ENCODE data around the gene SMCR8. TPM values are rescaled to one million over a fixed set of nuclear protein-coding genes. Genes with fewer than 3 reads are reported as not detected.

SMCR8 gene
- polyA plus RNA-seq, 1 of the 3 experiments (the other 2 are of a cell fraction): 5.6 TPM

DNA sequence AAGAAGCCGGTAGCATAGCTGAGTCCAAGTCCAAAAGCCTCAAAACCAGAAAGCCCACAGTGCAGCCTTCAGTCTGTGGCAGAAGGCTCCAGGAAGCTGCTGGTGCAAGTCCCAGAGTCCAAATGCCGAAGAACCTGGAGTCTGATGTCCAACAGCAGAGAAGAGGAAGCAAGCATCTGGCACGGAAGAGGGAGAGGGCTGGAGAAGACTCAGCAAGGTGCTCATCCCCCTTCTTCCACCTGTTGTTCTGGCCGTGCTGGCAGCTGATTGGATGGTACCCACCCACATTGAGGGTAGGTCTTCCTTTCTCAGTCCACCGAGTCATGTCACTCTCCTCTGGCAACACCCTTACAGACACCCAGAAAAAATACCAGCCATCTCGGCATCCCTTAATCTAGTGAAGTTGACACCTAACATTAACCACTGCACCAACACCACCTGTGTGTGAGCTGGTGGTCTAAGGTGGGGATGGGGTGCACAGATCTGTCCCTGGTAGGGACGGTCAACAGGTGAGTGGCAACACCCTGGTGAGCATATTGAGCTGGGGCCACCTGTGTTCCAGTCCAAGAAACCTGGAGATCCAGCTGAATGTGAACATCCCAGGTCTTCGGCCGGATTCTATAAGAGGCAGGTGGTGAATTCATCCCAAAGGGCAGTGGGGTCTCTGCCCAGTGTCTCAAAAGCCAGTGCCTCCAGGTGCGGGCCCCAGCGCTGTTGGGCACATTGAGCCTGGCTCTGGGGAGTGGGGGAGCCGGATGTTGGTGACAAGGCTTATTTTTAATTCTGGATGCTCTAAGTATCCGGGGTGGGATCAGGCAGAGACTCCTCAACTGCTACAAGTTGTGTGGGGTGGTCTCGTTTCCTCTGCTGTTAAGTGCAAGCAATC lies 44.8 kb upstream of the SMCR8 start:
- Histone ChIP-seq H4K20me1 (ENCODE audit: insufficient read depth) (no peaks in the 10 kb centered on the region), H3K9me3 (no peaks in the 10 kb centered on the region), H2AFZ (ENCODE audit: low read depth) (no peak overlapping the region), H3K36me3 (replicated peaks in 1 of 2; ENCODE audit: control insufficient read depth in 1 of 2, insufficient read depth in 2 of 2, low read length in 1 of 2) (peaks cover 3 to 18% of the 10 kb centered on the region in 2 experiments), H3K4me1 (ENCODE audit: control insufficient read depth in 1 of 2, insufficient read depth in 2 of 2, low read depth in 1 of 2, low read length in 1 of 2) (no peaks in the 10 kb centered on the region; a peak in 2 of 4 replicates), H3K27ac (ENCODE audit: low read depth in 2 of 2, low read length in 1 of 2) (no peak overlapping the region), H3K79me2 (ENCODE audit: insufficient read depth) (no peaks in the 10 kb centered on the region), H3K9ac (no peak overlapping the region), H3K9me2 (no peaks in the 10 kb centered on the region), H3K27me3 (ENCODE audit: insufficient read depth) (no peaks in the 10 kb centered on the region), H3K4me2 (no peak overlapping the region), H3F3A (replicated peaks; ENCODE audit: insufficient read depth) (peaks cover 7% of the 10 kb centered on the region), H3K4me3 (ENCODE audit: low read depth in 2 of 2, low read length in 1 of 2) (no peak overlapping the region)
- WGBS (ENCODE audit: low lambda C conversion rate): 96% methylated on average over 10 of the region's 14 CpGs
- TF ChIP-seq, protein P1, sequence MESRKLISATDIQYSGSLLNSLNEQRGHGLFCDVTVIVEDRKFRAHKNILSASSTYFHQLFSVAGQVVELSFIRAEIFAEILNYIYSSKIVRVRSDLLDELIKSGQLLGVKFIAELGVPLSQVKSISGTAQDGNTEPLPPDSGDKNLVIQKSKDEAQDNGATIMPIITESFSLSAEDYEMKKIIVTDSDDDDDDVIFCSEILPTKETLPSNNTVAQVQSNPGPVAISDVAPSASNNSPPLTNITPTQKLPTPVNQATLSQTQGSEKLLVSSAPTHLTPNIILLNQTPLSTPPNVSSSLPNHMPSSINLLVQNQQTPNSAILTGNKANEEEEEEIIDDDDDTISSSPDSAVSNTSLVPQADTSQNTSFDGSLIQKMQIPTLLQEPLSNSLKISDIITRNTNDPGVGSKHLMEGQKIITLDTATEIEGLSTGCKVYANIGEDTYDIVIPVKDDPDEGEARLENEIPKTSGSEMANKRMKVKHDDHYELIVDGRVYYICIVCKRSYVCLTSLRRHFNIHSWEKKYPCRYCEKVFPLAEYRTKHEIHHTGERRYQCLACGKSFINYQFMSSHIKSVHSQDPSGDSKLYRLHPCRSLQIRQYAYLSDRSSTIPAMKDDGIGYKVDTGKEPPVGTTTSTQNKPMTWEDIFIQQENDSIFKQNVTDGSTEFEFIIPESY (IDR thresholded peaks at IDR 0.05; ENCODE audit: borderline replicate concordance, low read depth): no peak
- TF ChIP-seq EP300 (IDR thresholded peaks at IDR 0.05; ENCODE audit: borderline replicate concordance in 1 of 2, low read depth in 1 of 2, low read length in 1 of 2) (no peak), FOXM1 (IDR thresholded peaks at IDR 0.05; ENCODE audit: low read depth) (no peak), RFX5 (IDR thresholded peaks at IDR 0.05; ENCODE audit: low read length) (no peak)
- TF ChIP-seq, protein P2, sequence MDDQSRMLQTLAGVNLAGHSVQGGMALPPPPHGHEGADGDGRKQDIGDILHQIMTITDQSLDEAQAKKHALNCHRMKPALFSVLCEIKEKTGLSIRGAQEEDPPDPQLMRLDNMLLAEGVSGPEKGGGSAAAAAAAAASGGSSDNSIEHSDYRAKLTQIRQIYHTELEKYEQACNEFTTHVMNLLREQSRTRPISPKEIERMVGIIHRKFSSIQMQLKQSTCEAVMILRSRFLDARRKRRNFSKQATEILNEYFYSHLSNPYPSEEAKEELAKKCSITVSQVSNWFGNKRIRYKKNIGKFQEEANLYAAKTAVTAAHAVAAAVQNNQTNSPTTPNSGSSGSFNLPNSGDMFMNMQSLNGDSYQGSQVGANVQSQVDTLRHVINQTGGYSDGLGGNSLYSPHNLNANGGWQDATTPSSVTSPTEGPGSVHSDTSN (IDR thresholded peaks at IDR 0.05): no peak
- TF ChIP-seq, protein P3, sequence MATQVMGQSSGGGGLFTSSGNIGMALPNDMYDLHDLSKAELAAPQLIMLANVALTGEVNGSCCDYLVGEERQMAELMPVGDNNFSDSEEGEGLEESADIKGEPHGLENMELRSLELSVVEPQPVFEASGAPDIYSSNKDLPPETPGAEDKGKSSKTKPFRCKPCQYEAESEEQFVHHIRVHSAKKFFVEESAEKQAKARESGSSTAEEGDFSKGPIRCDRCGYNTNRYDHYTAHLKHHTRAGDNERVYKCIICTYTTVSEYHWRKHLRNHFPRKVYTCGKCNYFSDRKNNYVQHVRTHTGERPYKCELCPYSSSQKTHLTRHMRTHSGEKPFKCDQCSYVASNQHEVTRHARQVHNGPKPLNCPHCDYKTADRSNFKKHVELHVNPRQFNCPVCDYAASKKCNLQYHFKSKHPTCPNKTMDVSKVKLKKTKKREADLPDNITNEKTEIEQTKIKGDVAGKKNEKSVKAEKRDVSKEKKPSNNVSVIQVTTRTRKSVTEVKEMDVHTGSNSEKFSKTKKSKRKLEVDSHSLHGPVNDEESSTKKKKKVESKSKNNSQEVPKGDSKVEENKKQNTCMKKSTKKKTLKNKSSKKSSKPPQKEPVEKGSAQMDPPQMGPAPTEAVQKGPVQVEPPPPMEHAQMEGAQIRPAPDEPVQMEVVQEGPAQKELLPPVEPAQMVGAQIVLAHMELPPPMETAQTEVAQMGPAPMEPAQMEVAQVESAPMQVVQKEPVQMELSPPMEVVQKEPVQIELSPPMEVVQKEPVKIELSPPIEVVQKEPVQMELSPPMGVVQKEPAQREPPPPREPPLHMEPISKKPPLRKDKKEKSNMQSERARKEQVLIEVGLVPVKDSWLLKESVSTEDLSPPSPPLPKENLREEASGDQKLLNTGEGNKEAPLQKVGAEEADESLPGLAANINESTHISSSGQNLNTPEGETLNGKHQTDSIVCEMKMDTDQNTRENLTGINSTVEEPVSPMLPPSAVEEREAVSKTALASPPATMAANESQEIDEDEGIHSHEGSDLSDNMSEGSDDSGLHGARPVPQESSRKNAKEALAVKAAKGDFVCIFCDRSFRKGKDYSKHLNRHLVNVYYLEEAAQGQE (IDR thresholded peaks at IDR 0.05; ENCODE audit: low read depth, low read length): no peak
- POLR2A ChIA-PET: no interaction called here
- CTCF ChIA-PET: interaction anchor here (0.7 to 1.5 kb wide), 3 partner anchors 10 to 21 kb away, joined by 3 to 5 read pairs (median 4); no protein-coding TSS in a partner anchor
- DNase-seq: no peak

DNA sequence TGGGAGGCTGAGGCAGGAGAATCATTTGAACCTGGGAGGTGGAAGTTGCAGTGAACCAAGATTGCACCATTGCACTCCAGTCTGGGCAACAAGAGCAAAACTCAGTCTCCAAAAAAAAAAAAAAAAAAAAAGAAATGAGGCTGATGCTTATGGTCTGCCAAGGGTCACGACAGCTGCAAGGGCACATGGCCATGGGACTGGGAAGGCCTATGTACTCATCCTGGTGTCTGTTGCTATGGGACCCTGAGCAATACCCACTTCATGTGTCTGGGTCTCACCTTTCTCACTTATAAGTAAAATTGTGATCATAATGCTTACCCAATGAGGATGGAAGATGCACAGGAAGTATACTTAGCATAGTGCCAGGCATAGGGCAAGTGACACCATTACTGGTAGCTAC lies 38.0 kb upstream of the SMCR8 start:
- Histone ChIP-seq H3K27me3 (ENCODE audit: insufficient read depth) (no peaks in the 10 kb centered on the region), H3K79me2 (ENCODE audit: insufficient read depth) (no peaks in the 10 kb centered on the region), H3F3A (replicated peaks; ENCODE audit: insufficient read depth) (peaks cover 5% of the 10 kb centered on the region), H2AFZ (ENCODE audit: low read depth) (no peak overlapping the region), H3K36me3 (replicated peaks in 1 of 2; ENCODE audit: control insufficient read depth in 1 of 2, insufficient read depth in 2 of 2, low read length in 1 of 2) (peaks cover 30 to 62% of the 10 kb centered on the region in 2 experiments), H3K4me2 (no peak overlapping the region), H3K4me1 (ENCODE audit: control insufficient read depth in 1 of 2, insufficient read depth in 2 of 2, low read depth in 1 of 2, low read length in 1 of 2) (no peaks in the 10 kb centered on the region), H4K20me1 (ENCODE audit: insufficient read depth) (no peaks in the 10 kb centered on the region), H3K27ac (ENCODE audit: low read depth in 2 of 2, low read length in 1 of 2) (no peak overlapping the region), H3K9ac (no peak overlapping the region), H3K9me2 (no peaks in the 10 kb centered on the region), H3K4me3 (ENCODE audit: low read depth in 2 of 2, low read length in 1 of 2) (no peak overlapping the region), H3K9me3 (no peaks in the 10 kb centered on the region)
- CTCF ChIA-PET: interaction anchor here (1.5 kb wide), 1 partner anchor 28 kb away, joined by 5 read pairs; no protein-coding TSS in a partner anchor
- 88% methylated on average over 1 of the region's 1 CpG for whole genome bisulfite sequencing (ENCODE audit: low lambda C conversion rate)
- POLR2A ChIA-PET: no interaction called here
- no peak for DNase-seq
- TF ChIP-seq ELF1 (IDR thresholded peaks at IDR 0.05) (no peak), CHD2 (IDR thresholded peaks at IDR 0.05; ENCODE audit: low read length, partially characterized antibody) (no peak), RAD21 (IDR thresholded peaks at IDR 0.05; ENCODE audit: low read length) (no peak), SMC3 (IDR thresholded peaks at IDR 0.05; ENCODE audit: low read depth, low read length) (no peak), TCF12 (IDR thresholded peaks at IDR 0.05) (no peak), FOSL2 (IDR thresholded peaks at IDR 0.05; ENCODE audit: borderline replicate concordance, low read depth) (no peak)
- TF ChIP-seq, protein P1 (IDR thresholded peaks at IDR 0.05; ENCODE audit: borderline replicate concordance, low read depth): no peak
- TF ChIP-seq, protein P4, sequence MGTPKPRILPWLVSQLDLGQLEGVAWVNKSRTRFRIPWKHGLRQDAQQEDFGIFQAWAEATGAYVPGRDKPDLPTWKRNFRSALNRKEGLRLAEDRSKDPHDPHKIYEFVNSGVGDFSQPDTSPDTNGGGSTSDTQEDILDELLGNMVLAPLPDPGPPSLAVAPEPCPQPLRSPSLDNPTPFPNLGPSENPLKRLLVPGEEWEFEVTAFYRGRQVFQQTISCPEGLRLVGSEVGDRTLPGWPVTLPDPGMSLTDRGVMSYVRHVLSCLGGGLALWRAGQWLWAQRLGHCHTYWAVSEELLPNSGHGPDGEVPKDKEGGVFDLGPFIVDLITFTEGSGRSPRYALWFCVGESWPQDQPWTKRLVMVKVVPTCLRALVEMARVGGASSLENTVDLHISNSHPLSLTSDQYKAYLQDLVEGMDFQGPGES (IDR thresholded peaks at IDR 0.05; ENCODE audit: low read depth, low read length): no peak

All from SK-N-SH (cell line).